Calu3 (cell line): ENCODE results near the gene GGPS1. TPM values are rescaled to one million over a fixed set of nuclear protein-coding genes. Genes with fewer than 3 reads are reported as not detected.
A peak's percentile ranks its signal among the peaks of the same experiment; 100 is the strongest.
"Not testable (repeated sequence)": the region's sequence is repeated elsewhere in the genome, so short reads cannot be mapped to it uniquely, and the experiment has no call there.

Experiments used
- BruUV-seq: library from RNA; stranded (reverse); fragments of 400-500 nt; replicated peaks from 2 replicates; lab custom pipeline; 2021; lab: Mats Ljungman, UMichigan
- CTCF ChIA-PET: fragments of 300-600 bp; sonication (Branson Sonifier 250); formaldehyde crosslinking; loops from one replicate; lab custom pipeline; 2022; ENCODE audit warnings: antibody characterized with exemption; lab: Charles Lee
- DNase-seq: peaks from one replicate; pipeline ENCODE4 v3.0.0; 2022
- H3K27ac Mint-ChIP-seq: one replicate; pipeline ENCODE4 v1.8.0; 2022; ENCODE audit warnings: mixed read lengths; ENCODE audit not compliant: unreplicated experiment
- H3K27me3 Mint-ChIP-seq: one replicate; pipeline ENCODE4 v1.8.0; 2022; ENCODE audit warnings: mixed read lengths; ENCODE audit not compliant: unreplicated experiment
- H3K36me3 Mint-ChIP-seq: one replicate; pipeline ENCODE4 v1.8.0; 2022; ENCODE audit warnings: mild to moderate bottlenecking, moderate library complexity, mixed read lengths; ENCODE audit not compliant: insufficient read depth, unreplicated experiment
- H3K4me1 Mint-ChIP-seq: one replicate; pipeline ENCODE4 v1.8.0; 2022; ENCODE audit warnings: mild to moderate bottlenecking, low read depth, mixed read lengths; ENCODE audit not compliant: unreplicated experiment
- H3K4me3 Mint-ChIP-seq: one replicate; pipeline ENCODE4 v1.8.0; 2022; ENCODE audit warnings: mild to moderate bottlenecking, low read depth, moderate library complexity, mixed read lengths; ENCODE audit not compliant: unreplicated experiment
- H3K9me3 Mint-ChIP-seq: one replicate; pipeline ENCODE4 v1.8.0; 2022; ENCODE audit warnings: low read depth, mixed read lengths; ENCODE audit not compliant: unreplicated experiment
- CTCF ChIP-seq: fragments of 200-600 bp; IDR thresholded peaks from one replicate; pipeline ENCODE4 v1.8.0; 2022; ENCODE audit warnings: antibody characterized with exemption; ENCODE audit not compliant: unreplicated experiment
- intact Hi-C: fragments of 100-400 bp; cut with micrococcal nuclease; formaldehyde crosslinking; loops from one replicate; pipeline ENCODE4 v1.10.0; 2022; ENCODE audit not compliant: unreplicated experiment
- total RNA-seq: library from RNA; stranded (reverse); gene quantifications from 2 replicates; pipeline ENCODE4 v1.2.3, GENCODE V29; 2022

The GGPS1 gene
- total RNA-seq, 1 experiment from 2014 or later = 40.5 TPM

DNA sequence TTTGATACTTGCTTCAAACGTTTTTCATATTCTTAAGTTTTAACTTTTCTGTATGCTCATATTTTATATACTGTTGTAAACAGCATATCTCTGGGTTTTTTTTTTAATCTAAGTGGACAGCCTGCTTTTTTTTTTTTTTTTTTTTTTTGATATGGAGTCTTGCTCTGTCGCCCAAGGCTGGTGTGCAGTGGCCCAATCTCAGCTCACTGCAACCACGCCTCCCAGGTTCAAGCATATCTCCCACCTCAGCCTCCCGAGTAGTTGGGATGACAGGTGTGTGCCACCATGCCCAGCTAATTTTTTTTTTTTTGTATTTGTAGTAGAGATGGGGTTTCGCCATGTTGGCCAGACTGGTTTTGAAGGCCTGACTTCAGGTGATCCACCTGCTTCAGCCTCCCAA is 40.1 kb downstream of the GGPS1 start:
- peak overlapping the region; percentile 87 for H3K4me3 Mint-ChIP-seq
- H3K36me3 Mint-ChIP-seq = peaks cover 33% of the 10 kb centered on the region
- peak overlapping the region; percentile 93 for H3K27ac Mint-ChIP-seq
- no peak for TF ChIP-seq CTCF
- intact Hi-C loops = no loop called here
- no peaks in the 10 kb centered on the region for H3K9me3 Mint-ChIP-seq
- no peak for DNase-seq
- CTCF ChIA-PET = interaction anchor here (1.6 kb wide), 1 partner anchor 47 kb away, joined by 22 read pairs; no protein-coding TSS in a partner anchor
- BruUV-seq = no TSS peak
- H3K4me1 Mint-ChIP-seq = peaks cover 31% of the 10 kb centered on the region
- H3K27me3 Mint-ChIP-seq = no peaks in the 10 kb centered on the region

DNA sequence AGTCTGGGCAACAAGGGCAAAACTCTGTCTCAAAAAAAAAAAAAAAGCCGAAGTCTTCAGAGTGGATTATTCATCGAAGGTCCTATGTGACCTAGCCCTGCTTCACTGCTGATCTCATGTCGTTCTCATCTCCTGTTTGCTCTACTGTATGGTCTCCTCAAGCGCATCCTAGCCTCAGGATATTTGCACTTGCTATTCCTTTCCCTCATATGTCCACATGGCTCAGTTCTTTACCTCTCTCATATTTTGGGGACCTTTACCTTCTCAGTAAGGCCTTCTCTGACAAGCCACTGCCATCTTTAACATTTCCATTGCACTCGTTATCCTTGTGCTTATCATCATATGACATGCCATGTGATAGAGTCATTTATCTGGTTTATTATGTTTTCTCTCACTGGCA is 41.4 kb downstream of the GGPS1 start:
- H3K27ac Mint-ChIP-seq = no peak overlapping the region
- no peaks in the 10 kb centered on the region for H3K9me3 Mint-ChIP-seq
- CTCF ChIA-PET = interaction anchor here (0.7 kb wide), 1 partner anchor 130 kb away, joined by 3 read pairs; no protein-coding TSS in a partner anchor
- TF ChIP-seq CTCF = no peak
- H3K36me3 Mint-ChIP-seq = peaks cover 33% of the 10 kb centered on the region
- no TSS peak for BruUV-seq
- no peaks in the 10 kb centered on the region for H3K27me3 Mint-ChIP-seq
- H3K4me1 Mint-ChIP-seq = peaks cover 31% of the 10 kb centered on the region
- intact Hi-C loops = no loop called here
- no peak for DNase-seq
- peak overlapping the region; percentile 12 for H3K4me3 Mint-ChIP-seq

GRCh38 chr1:235375919-235376605 is 47.7 kb downstream of the GGPS1 start:
- H3K4me3 Mint-ChIP-seq = no peak overlapping the region
- BruUV-seq = no TSS peak
- no peak for TF ChIP-seq CTCF
- H3K27me3 Mint-ChIP-seq = no peaks in the 10 kb centered on the region
- no peaks in the 10 kb centered on the region for H3K9me3 Mint-ChIP-seq
- no peak for DNase-seq
- intact Hi-C loops = no loop called here
- peaks cover 6% of the 10 kb centered on the region for H3K4me1 Mint-ChIP-seq
- no peak overlapping the region for H3K27ac Mint-ChIP-seq
- CTCF ChIA-PET = interaction anchor here (0.7 kb wide), 1 partner anchor 18 kb away, joined by 3 read pairs; no protein-coding TSS in a partner anchor
- H3K36me3 Mint-ChIP-seq = peaks cover 14% of the 10 kb centered on the region

DNA sequence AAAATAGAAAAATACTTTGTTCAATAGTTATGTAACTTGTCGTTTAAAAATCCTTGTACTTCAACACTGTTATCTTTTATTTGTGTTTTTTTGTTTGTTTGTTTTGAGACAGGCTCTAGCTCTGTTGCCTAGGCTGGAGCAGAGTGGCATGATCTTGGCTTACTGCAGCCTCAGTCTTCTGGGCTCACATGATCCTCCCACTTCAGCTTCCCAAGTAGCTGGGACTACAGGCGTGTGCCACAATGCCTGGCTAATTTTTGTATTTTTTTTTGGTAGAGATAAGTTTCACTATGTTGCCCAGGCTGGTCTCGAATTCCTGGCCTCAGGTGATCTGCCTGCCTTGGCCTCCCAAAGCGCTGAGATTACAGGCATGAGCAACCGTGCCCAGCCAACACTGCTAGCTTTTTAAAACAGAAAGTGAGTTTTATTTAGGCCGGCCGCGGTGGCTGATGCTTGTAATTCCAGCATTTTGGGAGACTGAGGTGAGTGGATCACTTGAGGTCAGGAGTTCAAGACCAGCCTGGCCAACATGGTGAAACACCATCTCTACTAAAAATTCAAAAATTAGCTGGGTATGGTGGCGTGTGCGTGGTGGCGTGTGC is 49.9 kb downstream of the GGPS1 start:
- DNase-seq, H3K4me3 Mint-ChIP-seq, H3K27ac Mint-ChIP-seq, H3K4me1 Mint-ChIP-seq, intact Hi-C loops, H3K9me3 Mint-ChIP-seq, H3K27me3 Mint-ChIP-seq, BruUV-seq: not testable (repeated sequence)
- CTCF ChIA-PET = interaction anchor here (0.5 kb wide), 1 partner anchor 187 kb away, joined by 3 read pairs; no protein-coding TSS in a partner anchor
- H3K36me3 Mint-ChIP-seq = peaks cover 13% of the 10 kb centered on the region

- H3K27ac Mint-ChIP-seq, DNase-seq, BruUV-seq, H3K9me3 Mint-ChIP-seq, intact Hi-C loops, H3K4me3 Mint-ChIP-seq, H3K4me1 Mint-ChIP-seq, CTCF ChIA-PET, H3K27me3 Mint-ChIP-seq: not testable (repeated sequence)
- peaks cover 17% of the 10 kb centered on the region for H3K36me3 Mint-ChIP-seq
Observed at GRCh38 chr1:235381955-235382739, 53.8 kb downstream of the GGPS1 start.

DNA sequence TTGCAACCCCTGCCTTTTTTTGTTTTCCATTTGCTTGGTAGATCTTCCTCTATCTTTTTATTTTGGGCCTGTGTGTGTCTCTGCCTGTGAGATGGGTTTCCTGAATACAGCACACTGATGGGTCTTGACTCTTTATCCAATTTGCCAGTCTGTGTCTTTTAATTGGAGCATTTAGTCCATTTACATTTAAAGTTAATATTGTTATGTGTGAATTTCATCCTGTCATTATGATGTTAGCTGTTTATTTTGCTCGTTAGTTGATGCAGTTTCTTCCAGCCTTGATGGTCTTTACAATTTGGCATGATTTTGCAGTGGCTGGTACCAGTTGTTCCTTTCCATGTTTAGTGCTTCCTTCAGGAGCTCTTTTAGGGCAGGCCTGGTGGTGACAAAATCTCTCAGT is 57.3 kb downstream of the GGPS1 start:
- H3K27me3 Mint-ChIP-seq, H3K27ac Mint-ChIP-seq, H3K4me3 Mint-ChIP-seq, DNase-seq, H3K9me3 Mint-ChIP-seq, intact Hi-C loops, CTCF ChIA-PET, BruUV-seq, H3K4me1 Mint-ChIP-seq: not testable (repeated sequence)
- peaks cover 16% of the 10 kb centered on the region for H3K36me3 Mint-ChIP-seq
